Karpas-422 (cell line): ENCODE results near the gene H6PD. TPM values are rescaled to one million over a fixed set of nuclear protein-coding genes. Genes with fewer than 3 reads are reported as not detected.

ENCODE experiments used
- DNase-seq: peaks from one replicate; pipeline ENCODE4 v3.0.0-alpha.2; 2015
- H2AFZ ChIP-seq: fragments of 200-600 bp; sonication (generic); 2 replicates; pipeline ENCODE4 v1.6.1; 2014; ENCODE audit warnings: antibody characterized with exemption, low read length, mixed read lengths
- H3K27ac ChIP-seq: fragments of 200-600 bp; sonication (generic); 2 replicates; pipeline ENCODE4 v1.5.1; 2014; ENCODE audit warnings: mild to moderate bottlenecking, low read length, moderate library complexity
- H3K27me3 ChIP-seq: fragments of 200-600 bp; sonication (generic); 2 replicates; pipeline ENCODE4 v1.6.1; 2014; ENCODE audit warnings: low read length, mixed read lengths
- H3K36me3 ChIP-seq: fragments of 200-600 bp; sonication (generic); 2 replicates; pipeline ENCODE4 v1.6.1; 2014; ENCODE audit warnings: low read length, mixed read lengths; ENCODE audit not compliant: insufficient read depth
- H3K4me1 ChIP-seq: fragments of 200-600 bp; sonication (generic); 2 replicates; pipeline ENCODE4 v1.6.1; 2014; ENCODE audit warnings: mild to moderate bottlenecking, low read length, mixed read lengths
- H3K4me2 ChIP-seq: fragments of 200-600 bp; sonication (generic); 2 replicates; pipeline ENCODE4 v1.6.1; 2014; ENCODE audit warnings: low read length, low read depth, mild to moderate bottlenecking; ENCODE audit not compliant: poor library complexity, severe bottlenecking
- H3K4me3 ChIP-seq: fragments of 200-600 bp; sonication (generic); 2 replicates; pipeline ENCODE4 v1.5.1; 2014; ENCODE audit warnings: mild to moderate bottlenecking, antibody characterized with exemption, low read length, mixed read lengths
- H3K79me2 ChIP-seq: fragments of 200-600 bp; sonication (generic); 2 replicates; pipeline ENCODE4 v1.6.1; 2014; ENCODE audit warnings: mild to moderate bottlenecking, low read length, mixed read lengths
- H3K9ac ChIP-seq: fragments of 200-600 bp; sonication (generic); 2 replicates; pipeline ENCODE4 v1.6.0; 2014; ENCODE audit warnings: low read length
- H3K9me2 ChIP-seq: fragments of 200-600 bp; sonication (generic), shearing (Covaris generic); replicated peaks from 2 replicates; pipeline ENCODE4 v1.6.0; 2014; ENCODE audit warnings: mild to moderate bottlenecking, low read length, moderate library complexity; ENCODE audit not compliant: insufficient read depth
- H3K9me3 ChIP-seq: fragments of 300-700, 200-600 bp; sonication (generic); 2 replicates; pipeline ENCODE4 v1.6.1; 2014; ENCODE audit warnings: low read length, mixed read lengths
- H4K20me1 ChIP-seq: fragments of 200-600 bp; sonication (generic); 2 replicates; pipeline ENCODE4 v1.6.1; 2014; ENCODE audit warnings: mild to moderate bottlenecking, antibody characterized with exemption, low read length, low read depth; ENCODE audit not compliant: insufficient read depth
- total RNA-seq: library from RNA; depleted of rRNA; stranded (reverse); fragments of >200 nt; shearing (Covaris generic); gene quantifications from 2 replicates; pipeline ENCODE4 v1.2.3, GENCODE V29; 2014; ENCODE audit warnings: low replicate concordance

Gene H6PD
- total RNA-seq, 1 experiment from 2014 or later = 21.3 TPM

DNA sequence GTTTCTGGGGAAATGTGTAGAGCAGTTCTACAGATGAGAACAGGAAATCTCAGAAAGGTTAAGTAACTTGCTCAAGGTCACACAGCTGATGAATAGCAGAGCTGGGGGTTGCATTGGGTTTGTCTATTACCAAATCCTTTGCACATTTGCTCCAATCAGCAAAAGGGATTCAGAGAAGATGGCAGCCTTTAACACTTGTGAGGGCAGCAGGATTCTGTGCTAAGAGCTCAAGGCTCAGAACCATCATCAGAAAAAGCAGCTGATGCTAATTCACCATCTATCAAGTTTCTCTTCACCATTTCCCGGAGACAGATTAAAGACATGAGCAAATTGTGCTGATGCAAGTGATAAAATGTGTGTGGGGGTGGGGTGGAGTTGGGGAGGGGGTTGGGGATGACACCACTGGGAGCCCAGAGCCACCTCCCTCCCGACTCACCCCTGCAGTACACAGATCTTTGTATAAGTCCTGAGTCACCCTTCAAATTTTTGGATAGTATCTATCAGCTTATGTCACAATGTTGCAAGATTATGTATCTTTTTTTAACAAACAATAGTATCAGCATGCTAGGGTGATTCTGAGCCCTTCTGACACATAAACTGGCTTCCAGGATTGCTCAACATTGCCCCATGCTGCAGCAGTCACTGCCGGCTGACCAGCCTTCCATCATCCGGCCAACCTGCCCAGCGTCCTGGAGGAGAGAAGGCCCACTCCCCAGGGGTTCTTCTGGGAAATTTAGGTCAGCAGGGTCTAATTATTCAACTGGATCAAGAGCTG lies 55.3 kb downstream of the H6PD start:
- Histone ChIP-seq H3K4me1 (no peaks in the 10 kb centered on the region), H4K20me1 (no peaks in the 10 kb centered on the region), H3K4me2 (no peak overlapping the region), H3K9me3 (peaks cover 5% of the 10 kb centered on the region), H3K27me3 (no peaks in the 10 kb centered on the region), H3K27ac (no peak overlapping the region), H3K36me3 (no peaks in the 10 kb centered on the region), H3K4me3 (no peak overlapping the region), H3K9me2 (no peaks in the 10 kb centered on the region), H3K9ac (no peak overlapping the region), H2AFZ (no peak overlapping the region), H3K79me2 (no peaks in the 10 kb centered on the region)
- DNase-seq = no peak

DNA sequence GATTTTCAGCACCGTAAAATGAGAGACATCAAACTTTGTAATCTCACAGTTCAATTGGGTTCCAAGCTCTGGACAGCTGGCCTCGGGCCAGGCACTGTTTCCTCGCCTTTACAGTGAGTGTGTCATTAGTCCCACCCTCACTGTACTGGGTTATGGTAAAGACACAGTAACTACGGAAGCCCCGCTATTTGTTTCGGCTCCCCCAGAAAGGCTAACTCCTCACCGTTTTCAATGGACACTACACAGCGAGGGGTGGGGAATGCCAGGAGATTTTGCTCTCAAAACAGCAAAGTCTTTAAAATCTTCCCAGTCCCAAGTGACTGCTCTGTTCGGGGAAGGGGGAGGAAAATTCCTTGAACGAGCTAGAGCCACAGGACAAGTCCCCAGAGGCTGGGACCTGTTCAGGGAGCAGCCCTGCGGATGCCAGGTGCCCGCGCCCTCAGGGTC lies 57.4 kb downstream of the H6PD start:
- no peak for DNase-seq
- no peak overlapping the region for H3K27ac ChIP-seq
- H3K79me2 ChIP-seq = no peaks in the 10 kb centered on the region
- H3K4me1 ChIP-seq = no peaks in the 10 kb centered on the region
- H3K4me3 ChIP-seq = no peak overlapping the region
- no peaks in the 10 kb centered on the region for H3K36me3 ChIP-seq
- H3K4me2 ChIP-seq = no peak overlapping the region
- no peaks in the 10 kb centered on the region for H3K27me3 ChIP-seq
- H3K9me3 ChIP-seq = peaks cover 5% of the 10 kb centered on the region
- H3K9me2 ChIP-seq = no peaks in the 10 kb centered on the region
- no peak overlapping the region for H2AFZ ChIP-seq
- H4K20me1 ChIP-seq = no peaks in the 10 kb centered on the region
- no peak overlapping the region for H3K9ac ChIP-seq

DNA sequence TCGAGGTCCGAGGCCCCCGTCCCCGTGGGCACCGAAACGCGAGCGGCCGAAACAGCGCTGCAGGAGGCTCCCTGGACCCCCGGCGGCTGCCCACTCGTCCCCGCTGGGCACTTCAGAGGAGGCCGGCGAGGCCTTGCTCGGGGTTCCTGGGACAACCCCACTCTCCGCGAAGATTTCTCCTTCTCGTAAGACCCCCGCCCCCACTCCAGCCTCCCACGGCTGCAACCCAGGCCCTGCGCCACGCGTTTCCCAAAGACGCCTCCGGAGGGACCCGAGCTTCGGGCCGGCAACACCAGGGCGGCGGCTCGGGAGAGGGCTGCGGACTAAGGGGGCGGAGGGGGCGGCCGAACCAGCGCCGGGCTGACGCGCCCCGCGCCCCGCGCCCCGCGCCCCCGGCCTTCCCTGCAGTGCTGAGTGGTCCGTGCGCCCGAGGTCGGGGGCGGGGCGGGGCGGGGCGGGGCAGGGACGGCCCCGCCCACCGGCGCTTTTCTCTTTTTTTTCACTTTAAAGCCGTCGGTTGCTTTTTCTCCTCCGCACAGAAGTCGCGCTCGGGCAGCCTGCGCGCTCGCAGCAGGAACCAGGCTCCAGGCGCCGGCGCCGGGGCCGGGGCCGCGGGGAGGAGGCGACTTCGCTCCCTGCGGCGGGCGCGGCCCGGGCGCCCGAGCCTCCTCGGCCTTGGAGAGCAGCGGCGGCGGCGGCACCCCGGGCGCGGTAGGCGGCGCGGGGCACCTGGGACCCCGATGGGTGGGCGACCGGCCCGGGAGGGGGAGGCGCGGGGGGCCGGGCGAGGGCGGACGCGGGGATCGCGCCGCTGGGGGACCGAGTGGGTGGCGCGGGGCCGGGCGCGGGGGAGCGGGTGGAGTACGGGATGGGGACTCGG lies 58.0 kb downstream of the H6PD start, which contains the start of gene SPSB1:
SPSB1 (plus strand) TSS at position 534 of the 880 bp plus-strand sequence. CDS start 62,998 bp downstream, outside the sequence.
- Histone ChIP-seq H3K4me2 (peak within 1 kb of the TSS; percentile 56), H3K9me2 (no peaks in the 10 kb centered on the region), H3K27ac (no peak within 1 kb of the TSS), H3K9ac (peak within 1 kb of the TSS; percentile 32; the same call in 1 of the 2 replicates), H3K4me1 (no peaks in the 10 kb centered on the region), H4K20me1 (no peaks in the 10 kb centered on the region), H3K27me3 (no peaks in the 10 kb centered on the region), H2AFZ (no peak within 1 kb of the TSS), H3K36me3 (no peaks in the 10 kb centered on the region), H3K79me2 (no peaks in the 10 kb centered on the region), H3K4me3 (peak within 1 kb of the TSS; percentile 54), H3K9me3 (peaks cover 5% of the 10 kb centered on the region)
- DNase-seq = peak; percentile 80

DNA sequence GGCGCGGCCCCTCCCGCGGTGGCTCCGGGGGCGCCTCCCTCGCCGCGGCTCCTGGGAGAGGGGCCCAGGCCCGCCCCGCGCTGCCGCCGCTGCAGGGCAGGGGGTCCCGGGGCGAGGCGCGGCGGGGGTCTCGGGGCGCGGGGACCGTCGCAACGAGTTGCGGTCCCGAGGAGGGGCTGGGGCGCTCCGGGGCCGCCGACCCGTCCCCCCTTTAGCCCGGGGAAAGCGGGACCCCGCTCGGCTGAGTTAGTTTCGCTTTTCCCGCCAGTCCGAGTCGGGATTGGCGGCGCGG lies 58.6 kb downstream of the H6PD start:
- no peak overlapping the region for H3K27ac ChIP-seq
- H2AFZ ChIP-seq = no peak overlapping the region
- no peaks in the 10 kb centered on the region for H3K36me3 ChIP-seq
- H4K20me1 ChIP-seq = no peaks in the 10 kb centered on the region
- H3K27me3 ChIP-seq = no peaks in the 10 kb centered on the region
- H3K79me2 ChIP-seq = no peaks in the 10 kb centered on the region
- DNase-seq = no peak
- H3K9ac ChIP-seq = peak overlapping the region; percentile 32; the same call in 1 of the 2 replicates
- peak overlapping the region; percentile 54 for H3K4me3 ChIP-seq
- no peaks in the 10 kb centered on the region for H3K9me2 ChIP-seq
- peaks cover 3% of the 10 kb centered on the region for H3K9me3 ChIP-seq
- peak overlapping the region; percentile 56 for H3K4me2 ChIP-seq
- H3K4me1 ChIP-seq = no peaks in the 10 kb centered on the region

- Histone ChIP-seq H3K27me3 (no peaks in the 10 kb centered on the region), H2AFZ (no peak overlapping the region), H3K9ac (peak overlapping the region; percentile 32; the same call in 1 of the 2 replicates), H4K20me1 (no peaks in the 10 kb centered on the region), H3K79me2 (no peaks in the 10 kb centered on the region), H3K36me3 (no peaks in the 10 kb centered on the region), H3K4me3 (peak overlapping the region; percentile 54), H3K4me2 (peak overlapping the region; percentile 56), H3K4me1 (no peaks in the 10 kb centered on the region), H3K9me2 (no peaks in the 10 kb centered on the region), H3K27ac (no peak overlapping the region), H3K9me3 (no peaks in the 10 kb centered on the region)
- DNase-seq = no peak
Observed at GRCh38 chr1:9293533-9294404, 59.2 kb downstream of the H6PD start.

- no peaks in the 10 kb centered on the region for H3K79me2 ChIP-seq
- no peaks in the 10 kb centered on the region for H3K9me3 ChIP-seq
- H3K4me2 ChIP-seq = no peak overlapping the region
- H3K4me1 ChIP-seq = no peaks in the 10 kb centered on the region
- no peaks in the 10 kb centered on the region for H3K36me3 ChIP-seq
- no peaks in the 10 kb centered on the region for H4K20me1 ChIP-seq
- H3K9me2 ChIP-seq = no peaks in the 10 kb centered on the region
- no peak overlapping the region for H3K9ac ChIP-seq
- no peak for DNase-seq
- H3K27me3 ChIP-seq = no peaks in the 10 kb centered on the region
- H3K27ac ChIP-seq = no peak overlapping the region
- no peak overlapping the region for H2AFZ ChIP-seq
- no peak overlapping the region for H3K4me3 ChIP-seq
Observed at GRCh38 chr1:9294405-9294773, 59.8 kb downstream of the H6PD start.

DNA sequence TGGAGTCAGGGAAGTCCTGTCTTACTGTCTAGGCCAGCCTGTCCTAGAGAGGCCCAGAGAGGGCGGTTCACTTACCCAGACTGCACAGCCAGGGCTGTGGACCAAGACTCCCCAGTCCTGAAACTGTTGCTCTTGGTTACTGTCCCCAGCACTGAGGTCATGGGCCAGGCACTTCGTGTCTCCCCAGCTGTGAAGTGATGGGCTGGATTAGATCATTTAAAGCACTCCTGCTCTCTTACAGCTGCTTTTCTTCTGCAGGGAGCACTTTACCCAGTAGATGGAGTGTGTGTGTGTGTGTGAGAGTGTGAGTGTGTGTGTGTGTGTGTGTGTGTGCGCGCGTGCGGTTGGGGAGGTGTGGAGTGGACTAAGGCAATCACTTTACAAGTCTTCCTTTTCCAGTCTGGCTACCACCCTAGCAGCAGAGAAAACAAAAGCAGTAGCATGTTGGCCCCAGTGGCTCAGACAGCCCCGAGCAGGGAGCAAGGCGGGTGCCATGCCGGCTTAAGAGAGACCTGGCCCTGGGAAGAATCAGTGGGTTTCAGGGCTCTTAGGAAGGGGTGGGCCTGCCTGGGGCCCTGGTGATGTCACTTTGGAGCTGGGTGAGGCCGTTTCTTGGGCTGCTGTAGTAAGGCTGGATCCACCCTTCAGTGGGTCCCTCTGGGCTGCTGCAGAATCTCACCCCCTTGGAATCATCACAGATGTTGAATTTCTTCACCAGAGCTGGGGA lies 60.5 kb downstream of the H6PD start:
- H3K4me3 ChIP-seq = no peak overlapping the region
- H2AFZ ChIP-seq = no peak overlapping the region
- H4K20me1 ChIP-seq = no peaks in the 10 kb centered on the region
- no peaks in the 10 kb centered on the region for H3K27me3 ChIP-seq
- H3K79me2 ChIP-seq = no peaks in the 10 kb centered on the region
- H3K4me1 ChIP-seq = no peaks in the 10 kb centered on the region
- H3K9ac ChIP-seq = no peak overlapping the region
- no peaks in the 10 kb centered on the region for H3K9me2 ChIP-seq
- H3K4me2 ChIP-seq = no peak overlapping the region
- no peaks in the 10 kb centered on the region for H3K36me3 ChIP-seq
- no peaks in the 10 kb centered on the region for H3K9me3 ChIP-seq
- H3K27ac ChIP-seq = no peak overlapping the region
- no peak for DNase-seq
